Subcutaneous adipose tissue (tissue), 4 donors: ENCODE results near the gene RAB27A. TPM values are rescaled to one million over a fixed set of nuclear protein-coding genes. Genes with fewer than 3 reads are reported as not detected.

Source experiments
- total RNA-seq, 4 donors: library from RNA; depleted of rRNA; stranded (reverse); fragments of >200 nt; gene quantifications; one replicate each; pipeline ENCODE4 v1.1.0, GENCODE V29; 2016
- TF ChIP-seq, protein P1 (sequence below): fragments of 450-650 bp; IDR thresholded peaks from one replicate; pipeline ENCODE4 v1.5.1; 2016; ENCODE audit warnings: low read depth, mild to moderate bottlenecking, control low read depth, antibody characterized with exemption, moderate library complexity

Gene RAB27A
- total RNA-seq, 4 donors from 2014 or later, result 6.6 to 16.5 (median 10.5) TPM

DNA sequence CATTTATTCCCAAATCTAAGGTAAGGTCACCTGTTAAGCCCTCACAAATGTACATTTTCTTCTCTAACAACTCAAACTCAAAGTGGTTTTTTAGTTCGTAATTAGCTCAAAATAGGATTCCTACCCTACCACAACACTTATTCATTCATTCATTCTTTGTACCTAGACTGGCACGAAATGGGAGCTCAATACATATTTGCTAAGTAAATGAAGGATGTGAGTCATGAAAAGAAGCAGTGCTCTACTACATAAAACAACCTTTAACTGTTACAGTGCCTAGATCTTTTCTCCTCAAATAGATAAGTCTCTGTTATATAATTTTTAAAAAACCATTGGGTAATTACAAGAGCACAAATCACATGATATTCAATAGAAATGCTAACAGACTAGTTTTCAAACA is 105.9 kb downstream of the RAB27A start:
- TF ChIP-seq, protein P1, sequence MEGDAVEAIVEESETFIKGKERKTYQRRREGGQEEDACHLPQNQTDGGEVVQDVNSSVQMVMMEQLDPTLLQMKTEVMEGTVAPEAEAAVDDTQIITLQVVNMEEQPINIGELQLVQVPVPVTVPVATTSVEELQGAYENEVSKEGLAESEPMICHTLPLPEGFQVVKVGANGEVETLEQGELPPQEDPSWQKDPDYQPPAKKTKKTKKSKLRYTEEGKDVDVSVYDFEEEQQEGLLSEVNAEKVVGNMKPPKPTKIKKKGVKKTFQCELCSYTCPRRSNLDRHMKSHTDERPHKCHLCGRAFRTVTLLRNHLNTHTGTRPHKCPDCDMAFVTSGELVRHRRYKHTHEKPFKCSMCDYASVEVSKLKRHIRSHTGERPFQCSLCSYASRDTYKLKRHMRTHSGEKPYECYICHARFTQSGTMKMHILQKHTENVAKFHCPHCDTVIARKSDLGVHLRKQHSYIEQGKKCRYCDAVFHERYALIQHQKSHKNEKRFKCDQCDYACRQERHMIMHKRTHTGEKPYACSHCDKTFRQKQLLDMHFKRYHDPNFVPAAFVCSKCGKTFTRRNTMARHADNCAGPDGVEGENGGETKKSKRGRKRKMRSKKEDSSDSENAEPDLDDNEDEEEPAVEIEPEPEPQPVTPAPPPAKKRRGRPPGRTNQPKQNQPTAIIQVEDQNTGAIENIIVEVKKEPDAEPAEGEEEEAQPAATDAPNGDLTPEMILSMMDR, result no peak

DNA sequence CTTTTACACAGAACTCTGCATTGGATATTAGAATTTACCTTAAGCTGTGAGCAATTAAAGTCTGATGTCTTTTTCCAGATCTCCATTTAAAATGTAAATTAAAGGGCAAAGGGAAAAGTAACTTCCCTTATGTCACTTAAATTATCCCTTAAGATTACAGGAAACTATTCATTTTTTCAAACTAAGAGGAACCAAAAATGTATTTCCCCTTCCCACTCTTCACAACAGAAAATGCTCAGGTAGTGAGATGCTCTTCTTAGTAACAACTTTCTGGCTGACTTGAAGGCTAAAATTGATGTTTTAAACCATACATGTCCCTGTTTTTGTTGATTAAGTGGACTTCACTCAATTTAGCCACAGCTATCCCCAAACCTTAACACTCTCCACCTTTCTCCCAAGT is 110.5 kb downstream of the RAB27A start:
- TF ChIP-seq, protein P1, result no peak

DNA sequence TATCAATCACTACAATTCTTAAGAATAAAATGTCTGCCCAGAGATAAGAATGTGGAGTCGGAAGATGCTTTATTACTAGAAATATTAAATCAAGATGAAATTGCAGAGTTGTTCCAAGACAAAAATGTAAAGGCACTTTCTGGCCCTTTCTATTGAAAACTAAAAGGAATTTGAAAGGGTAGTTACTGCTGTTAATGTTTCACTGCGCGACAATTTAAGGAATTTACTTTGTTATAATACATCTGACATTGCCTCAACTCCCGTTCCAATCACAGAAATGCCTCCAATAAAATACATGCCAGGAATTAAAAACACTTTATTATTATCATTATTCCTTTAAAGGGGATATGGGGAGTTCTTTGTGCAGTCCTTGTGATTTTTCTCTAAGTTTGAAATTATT is 119.3 kb downstream of the RAB27A start:
- TF ChIP-seq, protein P1, result no peak

DNA sequence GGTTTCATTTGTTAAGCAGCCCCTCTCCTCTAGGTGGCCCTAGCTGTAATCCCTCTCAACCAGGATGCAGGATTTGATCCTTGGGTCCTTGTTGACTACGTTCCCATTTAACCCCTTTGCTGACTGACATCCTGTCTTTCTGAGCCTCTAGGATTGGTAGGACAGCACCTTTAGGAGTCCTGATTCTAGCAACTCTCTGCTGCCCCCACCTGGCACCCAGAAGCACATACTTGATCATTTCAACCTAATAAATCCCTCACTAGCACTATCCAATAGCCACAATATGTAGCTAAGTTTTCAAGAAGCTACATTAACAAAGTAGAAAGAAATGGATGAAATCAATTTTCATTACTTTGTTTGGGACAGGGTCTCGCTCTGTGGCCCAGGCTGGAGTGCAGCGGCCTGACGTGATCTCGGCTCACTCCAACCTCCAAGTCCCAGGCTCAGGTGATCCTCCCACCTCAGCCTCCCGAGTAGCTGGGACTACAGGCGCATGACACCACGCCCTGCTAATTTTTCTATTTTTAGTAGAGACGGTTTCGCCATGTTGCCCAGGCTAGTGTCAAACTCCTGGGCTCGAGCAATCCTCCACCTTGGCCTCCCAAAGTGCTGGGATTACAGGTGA is 121.2 kb downstream of the RAB27A start:
- TF ChIP-seq, protein P1, result no peak

DNA sequence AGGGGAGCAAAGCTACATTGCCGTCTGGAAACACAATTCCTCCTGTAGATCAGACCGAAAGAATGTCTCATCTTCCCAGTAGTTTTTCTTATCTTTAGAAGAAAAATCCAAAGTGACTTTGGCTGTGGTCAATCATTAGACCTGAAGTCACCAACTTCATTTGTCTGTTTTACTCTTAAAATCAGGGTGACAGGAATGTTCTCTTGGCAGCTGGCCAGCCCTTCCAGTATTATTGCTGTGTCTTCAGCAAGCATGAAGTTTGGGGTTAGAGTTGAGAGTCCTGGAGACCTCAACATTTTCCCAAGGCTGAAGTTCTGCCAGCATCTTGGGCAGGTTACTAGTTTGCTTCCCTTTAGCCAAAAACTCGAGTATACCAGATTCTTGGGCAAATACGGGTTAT is 125.3 kb downstream of the RAB27A start:
- TF ChIP-seq, protein P1, result no peak

Other genes starting within 250 kb of the RAB27A start
- 100 to 1,000 TPM in 1 of 4 donors, 10 to 100 TPM in 3; 53.3 to 101 (median 74.3) TPM for gene RSL24D1, start 92.9 kb downstream of the RAB27A start, total RNA-seq
- gene PIGBOS1, start 29.3 kb upstream of the RAB27A start, total RNA-seq, result 10 to 100 TPM in 3 of 4 donors, 1 to 10 TPM in 1; 5.9 to 39.7 (median 14.7) TPM
- 10 to 100 TPM; 11.5 to 14.7 (median 12.8) TPM for gene PIGB, start 29.4 kb upstream of the RAB27A start, total RNA-seq
- 10 to 100 TPM; 61.2 to 97.7 (median 81.1) TPM for gene CCPG1, start 118.5 kb upstream of the RAB27A start, total RNA-seq
- gene PIERCE2, start 118.7 kb upstream of the RAB27A start, total RNA-seq, result 1 to 10 TPM in 3 of 4 donors, not detected in 1; 1.5 to 4.1 (median 2.0) TPM
- gene DNAAF4, start 218.4 kb upstream of the RAB27A start, total RNA-seq, result 1 to 10 TPM in 1 of 4 donors, under 1 TPM in 2, not detected in 1; 0.49 to 3.4 (median 0.88) TPM